Peyer's patch (tissue), 4 donors: ENCODE results near the gene PRCD. TPM values are rescaled to one million over a fixed set of nuclear protein-coding genes. Genes with fewer than 3 reads are reported as not detected.
"Not testable (repeated sequence)": the region's sequence is repeated elsewhere in the genome, so short reads cannot be mapped to it uniquely, and the experiment has no call there.

Source experiments
- DNase-seq, 3 donors: peaks; one replicate each; pipeline ENCODE4 v3.0.0-alpha.2; 2017 to 2019
- H3K27ac ChIP-seq, 4 donors: fragments of 200-600 bp; sonication (generic); one replicate each; pipeline ENCODE4 v1.5.1; 2016 to 2019
- H3K27me3 ChIP-seq, 2 donors: fragments of 200-600 bp; sonication (generic); one replicate each; pipeline ENCODE4 v1.5.1; 2019
- H3K36me3 ChIP-seq, 3 donors: fragments of 200-600 bp; sonication (generic); one replicate each; pipeline ENCODE4 v1.5.1; 2016 to 2019
- H3K4me1 ChIP-seq, 4 donors: fragments of 200-600 bp; sonication (generic); one replicate each; pipeline ENCODE4 v1.5.1; 2016 to 2019
- H3K4me3 ChIP-seq, 4 donors: fragments of 200-600 bp; sonication (generic); 1 replicate in 3 of 4; 2 replicates in 1 of 4; pipeline ENCODE4 v1.5.1; 2016 to 2019; ENCODE audit warnings: mild to moderate bottlenecking in 1 of 4
- H3K9me3 ChIP-seq, 4 donors: fragments of 200-600 bp; sonication (generic); one replicate each; pipeline ENCODE4 v1.5.1; 2016 to 2019; ENCODE audit warnings: mild to moderate bottlenecking in 1 of 4
- POLR2A ChIP-seq, 2 donors: fragments of 450-650 bp; IDR thresholded peaks; one replicate each; pipeline ENCODE4 v1.5.1; 2017; ENCODE audit warnings: antibody characterized with exemption in 2 of 2, mild to moderate bottlenecking in 2 of 2, moderate library complexity in 2 of 2
- total RNA-seq, 4 donors: library from RNA; depleted of rRNA; stranded (reverse); fragments of >200 nt; gene quantifications; one replicate each; pipeline ENCODE4 v1.1.0, GENCODE V29; 2016
- TF ChIP-seq, protein P1 (sequence below), 6 experiments: fragments of 450-650 bp in 4 of 6; fragments of 200-600 bp in 2 of 6; sonication (generic) in 1 of 6; IDR thresholded peaks; one replicate each; pipeline ENCODE4 v1.5.1; 2017 to 2019; ENCODE audit warnings: antibody characterized with exemption in 6 of 6, mild to moderate bottlenecking in 3 of 6, moderate library complexity in 1 of 6

The PRCD gene
- total RNA-seq, 4 donors from 2014 or later = 1.2 to 10.7 TPM; not detected in 2

- TF ChIP-seq, protein P1, sequence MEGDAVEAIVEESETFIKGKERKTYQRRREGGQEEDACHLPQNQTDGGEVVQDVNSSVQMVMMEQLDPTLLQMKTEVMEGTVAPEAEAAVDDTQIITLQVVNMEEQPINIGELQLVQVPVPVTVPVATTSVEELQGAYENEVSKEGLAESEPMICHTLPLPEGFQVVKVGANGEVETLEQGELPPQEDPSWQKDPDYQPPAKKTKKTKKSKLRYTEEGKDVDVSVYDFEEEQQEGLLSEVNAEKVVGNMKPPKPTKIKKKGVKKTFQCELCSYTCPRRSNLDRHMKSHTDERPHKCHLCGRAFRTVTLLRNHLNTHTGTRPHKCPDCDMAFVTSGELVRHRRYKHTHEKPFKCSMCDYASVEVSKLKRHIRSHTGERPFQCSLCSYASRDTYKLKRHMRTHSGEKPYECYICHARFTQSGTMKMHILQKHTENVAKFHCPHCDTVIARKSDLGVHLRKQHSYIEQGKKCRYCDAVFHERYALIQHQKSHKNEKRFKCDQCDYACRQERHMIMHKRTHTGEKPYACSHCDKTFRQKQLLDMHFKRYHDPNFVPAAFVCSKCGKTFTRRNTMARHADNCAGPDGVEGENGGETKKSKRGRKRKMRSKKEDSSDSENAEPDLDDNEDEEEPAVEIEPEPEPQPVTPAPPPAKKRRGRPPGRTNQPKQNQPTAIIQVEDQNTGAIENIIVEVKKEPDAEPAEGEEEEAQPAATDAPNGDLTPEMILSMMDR (IDR thresholded peaks at IDR 0.05) = no peak
- TF ChIP-seq POLR2A (IDR thresholded peaks at IDR 0.05) = peak; percentile 18 to 38
- Histone ChIP-seq H3K27me3 (no peaks in the 10 kb centered on the region), H3K36me3 (no peaks in the 10 kb centered on the region), H3K4me3 (peak overlapping the region; percentile 6 to 26 (median 18)), H3K9me3 (no peaks in the 10 kb centered on the region), H3K27ac (peak overlapping the region; percentile 79 to 88 (median 84)), H3K4me1 (peaks cover 0 to 7% (median 3%) of the 10 kb centered on the region in 4 donors)
- peak in 2 of 3 donors; percentile 82 to 92 for DNase-seq
Observed at GRCh38 chr17:76515274-76515949, 24.4 kb upstream of the PRCD start.

DNA sequence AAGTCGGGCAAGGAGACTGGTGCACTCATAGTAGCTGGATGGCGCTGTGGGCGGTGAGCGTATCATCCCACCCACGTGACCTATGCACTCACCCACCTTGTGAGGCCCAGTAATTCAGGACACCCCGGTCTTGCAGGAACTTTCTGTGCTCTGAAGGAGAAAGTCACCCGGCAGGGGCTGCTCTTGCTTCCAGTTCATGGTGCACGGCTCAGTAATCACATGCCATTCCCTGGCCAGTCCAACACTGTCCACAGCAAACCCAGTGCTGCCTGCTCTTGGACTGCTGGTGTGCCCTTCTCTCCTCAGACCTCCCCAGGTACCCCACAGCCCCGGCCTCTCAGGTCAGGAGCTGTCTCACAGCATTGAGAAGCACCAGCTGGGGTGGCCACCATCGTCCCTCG lies 22.2 kb upstream of the PRCD start:
- Histone ChIP-seq H3K36me3 (no peaks in the 10 kb centered on the region), H3K9me3 (no peaks in the 10 kb centered on the region), H3K4me3 (no peak overlapping the region), H3K4me1 (peaks cover 0 to 7% (median 3%) of the 10 kb centered on the region in 4 donors), H3K27me3 (no peaks in the 10 kb centered on the region), H3K27ac (peak overlapping the region in 1 of 4 donors; percentile 17)
- no peak for TF ChIP-seq POLR2A (IDR thresholded peaks at IDR 0.05)
- TF ChIP-seq, protein P1 (IDR thresholded peaks at IDR 0.05) = no peak
- no peak for DNase-seq

- Histone ChIP-seq H3K27me3 (no peaks in the 10 kb centered on the region), H3K4me1 (peaks cover 0 to 14% (median 6%) of the 10 kb centered on the region in 4 donors), H3K27ac (no peak overlapping the region), H3K4me3 (no peak overlapping the region), H3K9me3 (no peaks in the 10 kb centered on the region), H3K36me3 (no peaks in the 10 kb centered on the region)
- TF ChIP-seq, protein P1 (IDR thresholded peaks at IDR 0.05) = no peak
- no peak for TF ChIP-seq POLR2A (IDR thresholded peaks at IDR 0.05)
- no peak for DNase-seq
Observed at GRCh38 chr17:76519048-76519966, 20.5 kb upstream of the PRCD start.

GRCh38 chr17:76521262-76521661 lies 18.6 kb upstream of the PRCD start:
- no peak for DNase-seq
- Histone ChIP-seq H3K4me1 (peaks cover 2 to 16% (median 7%) of the 10 kb centered on the region in 4 donors), H3K27ac (no peak overlapping the region), H3K36me3 (no peaks in the 10 kb centered on the region), H3K27me3 (no peaks in the 10 kb centered on the region), H3K9me3 (no peaks in the 10 kb centered on the region), H3K4me3 (no peak overlapping the region)
- TF ChIP-seq POLR2A (IDR thresholded peaks at IDR 0.05) = no peak
- TF ChIP-seq, protein P1 (IDR thresholded peaks at IDR 0.05) = no peak

DNA sequence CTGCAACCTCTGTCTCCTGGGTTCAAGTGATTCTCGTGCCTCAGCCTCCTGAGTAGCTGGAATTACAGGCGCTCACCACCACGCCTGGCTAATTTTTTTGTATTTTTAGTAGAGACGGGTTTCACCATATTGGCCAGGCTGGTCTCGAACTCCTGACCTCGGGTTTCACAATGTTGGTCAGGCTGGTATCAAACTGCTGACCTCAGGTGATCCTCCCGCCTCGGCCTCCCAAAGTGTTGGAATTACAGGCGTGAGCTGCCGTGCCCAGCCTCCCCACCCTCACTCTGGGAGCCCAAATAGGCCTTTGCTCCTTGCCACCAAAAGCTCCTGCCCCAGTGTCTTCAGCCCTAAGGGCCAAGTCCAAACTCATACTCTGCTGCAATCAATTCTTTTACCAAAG lies 18.2 kb upstream of the PRCD start:
- not testable (repeated sequence) for DNase-seq, H3K27ac ChIP-seq, H3K36me3 ChIP-seq, H3K9me3 ChIP-seq, H3K27me3 ChIP-seq, H3K4me3 ChIP-seq
- peaks cover 0 to 16% (median 6%) of the 10 kb centered on the region in 4 donors for H3K4me1 ChIP-seq
